ENCODE measurements around the gene IGF1. TPM values are rescaled to one million over a fixed set of nuclear protein-coding genes. Genes with fewer than 3 reads are reported as not detected.

The IGF1 gene
- total and polyA plus RNA-seq, 7 experiments from 2014 or later: 0.30 to 1.5 (median 0.72) TPM; not detected in 3

DNA sequence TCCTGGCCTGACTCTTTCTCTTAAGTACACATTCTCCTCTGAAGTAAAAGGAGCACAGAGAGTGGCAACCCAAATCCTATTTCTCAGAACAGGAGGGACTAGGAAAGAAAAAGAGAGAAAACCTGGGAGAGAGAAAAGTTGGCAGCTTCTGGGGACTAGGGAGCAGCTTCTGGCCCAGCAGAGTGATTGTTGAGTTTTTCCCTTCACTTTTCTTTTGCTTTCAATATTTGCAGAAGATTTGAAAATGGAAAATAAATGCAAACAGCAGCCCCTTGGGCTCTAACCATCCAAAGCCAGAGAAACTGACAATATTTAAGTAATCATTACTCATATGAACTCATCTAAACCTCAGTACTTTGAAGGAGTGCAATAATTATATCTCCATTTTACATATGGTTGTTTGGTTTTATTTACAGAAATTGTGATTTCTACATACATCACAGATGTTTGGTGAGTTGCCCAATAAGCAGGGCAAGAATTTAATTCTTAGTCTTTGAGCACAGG is 28.8 kb upstream of the IGF1 start:
- H3K27me3 ChIP-seq (ENCODE audit: control insufficient read depth in 2 of 2, insufficient read depth in 2 of 2, low read length in 2 of 2): no peaks in the 10 kb centered on the region
- intact Hi-C loops (cut with micrococcal nuclease): no loop called here
- Mint-ChIP-seq H3K4me1 (peaks cover 0 to 2% (median 0%) of the 10 kb centered on the region in 7 donors), H3K9me3 (peaks cover 0 to 10% (median 1%) of the 10 kb centered on the region in 11 donors), H3K27me3 (peaks cover 0 to 9% (median 3%) of the 10 kb centered on the region in 5 donors), H3K4me3 (no peak overlapping the region), H3K27ac (no peak overlapping the region), H3K36me3 (no peaks in the 10 kb centered on the region)
- no peak overlapping the region for H3K4me3 ChIP-seq (ENCODE audit: low read length)
- ChIA-PET CTCF (no interaction called here), POLR2A (no interaction called here)
- no peaks in the 10 kb centered on the region for H3K4me1 ChIP-seq (ENCODE audit: control insufficient read depth in 2 of 2, insufficient read depth in 2 of 2, low read length in 2 of 2)
- no peak overlapping the region for H3K27ac ChIP-seq (ENCODE audit: low read depth, low read length)
- DNase-seq: no peak
- ATAC-seq: no peak
- no peaks in the 10 kb centered on the region for H3K36me3 ChIP-seq (ENCODE audit: control insufficient read depth in 2 of 3, insufficient read depth in 3 of 3, low read length in 3 of 3)
- H3K9me3 ChIP-seq (ENCODE audit: control insufficient read depth in 2 of 3, low read length in 3 of 3): no peaks in the 10 kb centered on the region

DNA sequence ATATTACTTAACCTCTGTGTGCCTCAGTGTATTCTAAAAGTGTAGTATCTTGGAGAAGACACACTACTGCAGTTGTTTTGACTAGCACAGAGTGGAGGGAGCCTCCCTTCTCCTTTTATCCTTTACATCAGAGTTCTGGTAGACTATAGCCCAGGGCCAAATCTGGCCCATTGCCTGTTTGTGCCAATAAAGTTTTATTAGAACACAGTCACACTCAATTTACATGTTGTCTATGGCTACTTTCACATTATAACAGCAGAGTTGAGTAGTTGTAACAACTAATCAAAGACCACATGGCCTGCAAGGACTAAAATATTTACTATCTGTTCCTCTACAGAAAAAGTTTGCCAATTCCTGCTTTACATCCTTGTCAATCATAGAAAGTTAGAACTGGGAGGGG is 27.7 kb upstream of the IGF1 start:
- intact Hi-C loops (cut with micrococcal nuclease): no loop called here
- Mint-ChIP-seq H3K4me1 (peaks cover 0 to 2% (median 0%) of the 10 kb centered on the region in 7 donors), H3K36me3 (no peaks in the 10 kb centered on the region), H3K27ac (no peak overlapping the region), H3K4me3 (no peak overlapping the region), H3K9me3 (peaks cover 0 to 10% (median 0%) of the 10 kb centered on the region in 11 donors), H3K27me3 (peaks cover 0 to 14% (median 6%) of the 10 kb centered on the region in 5 donors)
- Histone ChIP-seq H3K9me3 (ENCODE audit: control insufficient read depth in 2 of 3, low read length in 3 of 3) (no peaks in the 10 kb centered on the region), H3K27me3 (ENCODE audit: control insufficient read depth in 2 of 2, insufficient read depth in 2 of 2, low read length in 2 of 2) (no peaks in the 10 kb centered on the region), H3K4me3 (ENCODE audit: low read length) (no peak overlapping the region), H3K4me1 (ENCODE audit: control insufficient read depth in 2 of 2, insufficient read depth in 2 of 2, low read length in 2 of 2) (no peaks in the 10 kb centered on the region), H3K36me3 (ENCODE audit: control insufficient read depth in 2 of 3, insufficient read depth in 3 of 3, low read length in 3 of 3) (no peaks in the 10 kb centered on the region), H3K27ac (ENCODE audit: low read depth, low read length) (no peak overlapping the region)
- no peak for DNase-seq
- ATAC-seq: no peak
- ChIA-PET POLR2A (no interaction called here), CTCF (no interaction called here)

DNA sequence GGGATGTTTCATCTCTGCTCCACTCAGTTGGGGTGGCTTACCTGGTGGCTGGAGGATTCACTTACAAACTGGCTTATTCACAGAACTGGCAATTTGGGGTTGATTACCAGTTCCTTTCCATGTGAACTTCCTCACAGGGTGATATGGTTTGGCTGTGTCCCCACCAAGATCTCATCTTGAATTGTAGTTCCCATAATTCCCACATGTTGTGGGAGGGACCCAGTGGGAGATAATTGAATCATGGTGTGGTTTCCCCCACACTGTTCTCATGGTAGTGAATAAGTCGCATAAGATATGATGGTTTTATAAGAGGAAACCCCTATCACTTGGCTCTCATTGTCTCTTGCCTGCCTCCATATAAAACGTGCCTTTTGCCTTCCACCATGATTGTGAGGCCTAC is 26.9 kb upstream of the IGF1 start:
- ChIA-PET CTCF (no interaction called here), POLR2A (no interaction called here)
- no peak for DNase-seq
- Mint-ChIP-seq H3K36me3 (no peaks in the 10 kb centered on the region), H3K9me3 (peaks cover 0 to 10% (median 0%) of the 10 kb centered on the region in 11 donors), H3K4me3 (no peak overlapping the region), H3K4me1 (no peaks in the 10 kb centered on the region), H3K27me3 (peaks cover 0 to 10% (median 2%) of the 10 kb centered on the region in 5 donors), H3K27ac (no peak overlapping the region)
- Histone ChIP-seq H3K4me3 (ENCODE audit: low read length) (no peak overlapping the region), H3K27ac (ENCODE audit: low read depth, low read length) (no peak overlapping the region), H3K27me3 (ENCODE audit: control insufficient read depth in 2 of 2, insufficient read depth in 2 of 2, low read length in 2 of 2) (no peaks in the 10 kb centered on the region), H3K36me3 (ENCODE audit: control insufficient read depth in 2 of 3, insufficient read depth in 3 of 3, low read length in 3 of 3) (no peaks in the 10 kb centered on the region), H3K4me1 (ENCODE audit: control insufficient read depth in 2 of 2, insufficient read depth in 2 of 2, low read length in 2 of 2) (no peaks in the 10 kb centered on the region), H3K9me3 (ENCODE audit: control insufficient read depth in 2 of 3, low read length in 3 of 3) (no peaks in the 10 kb centered on the region)
- no peak for ATAC-seq
- intact Hi-C loops (cut with micrococcal nuclease): no loop called here

DNA sequence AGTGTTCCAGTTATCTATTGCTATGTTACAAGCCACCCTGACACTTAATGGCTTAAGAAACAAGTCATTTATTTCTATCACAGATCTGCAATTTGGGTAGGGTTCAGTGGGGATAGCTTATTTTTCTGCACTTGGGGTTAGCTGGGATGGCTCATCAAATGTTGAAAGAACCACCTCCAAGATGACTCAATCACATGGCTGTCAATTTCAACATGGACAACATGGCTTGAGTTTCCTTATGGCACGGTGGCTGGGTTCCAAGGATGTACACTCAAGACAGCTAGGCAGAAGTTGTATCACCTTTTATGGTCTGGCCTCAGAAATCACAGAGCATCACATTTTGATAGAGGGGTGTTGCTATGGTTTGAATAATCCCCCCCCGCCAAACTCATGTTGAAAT is 24.5 kb upstream of the IGF1 start:
- Mint-ChIP-seq H3K27ac (no peak overlapping the region), H3K4me1 (no peaks in the 10 kb centered on the region), H3K4me3 (no peak overlapping the region), H3K27me3 (peaks cover 0 to 18% (median 14%) of the 10 kb centered on the region in 5 donors), H3K9me3 (peaks cover 0 to 10% (median 0%) of the 10 kb centered on the region in 11 donors), H3K36me3 (no peaks in the 10 kb centered on the region)
- Histone ChIP-seq H3K27me3 (ENCODE audit: control insufficient read depth in 2 of 2, insufficient read depth in 2 of 2, low read length in 2 of 2) (no peaks in the 10 kb centered on the region), H3K4me3 (ENCODE audit: low read length) (no peak overlapping the region), H3K27ac (ENCODE audit: low read depth, low read length) (no peak overlapping the region), H3K36me3 (ENCODE audit: control insufficient read depth in 2 of 3, insufficient read depth in 3 of 3, low read length in 3 of 3) (no peaks in the 10 kb centered on the region), H3K4me1 (ENCODE audit: control insufficient read depth in 2 of 2, insufficient read depth in 2 of 2, low read length in 2 of 2) (no peaks in the 10 kb centered on the region), H3K9me3 (ENCODE audit: control insufficient read depth in 2 of 3, low read length in 3 of 3) (no peaks in the 10 kb centered on the region)
- CTCF ChIA-PET: no interaction called here
- POLR2A ChIA-PET: no interaction called here
- no peak for DNase-seq
- no peak for ATAC-seq
- intact Hi-C loops (cut with micrococcal nuclease): no loop called here

DNA sequence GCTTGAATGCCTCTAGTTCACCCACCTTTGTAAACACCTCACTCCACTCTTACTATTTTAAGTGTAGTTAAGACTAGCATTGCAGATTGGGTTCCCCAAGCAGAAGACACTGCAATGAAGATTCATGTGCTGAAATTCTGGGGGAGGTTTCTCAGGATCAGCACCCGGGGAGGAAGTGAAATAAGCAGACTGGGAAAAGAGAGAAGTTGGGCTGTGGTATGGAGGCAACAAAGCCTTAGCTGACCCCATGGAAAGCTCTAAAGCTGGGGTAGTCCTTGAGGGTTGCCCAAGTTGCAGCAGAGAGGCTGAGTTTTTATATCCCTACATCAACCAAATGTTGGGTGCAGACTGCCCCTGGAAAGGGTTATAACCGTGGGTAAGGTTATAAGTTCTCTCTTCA is 23.9 kb upstream of the IGF1 start:
- intact Hi-C loops (cut with micrococcal nuclease): no loop called here
- no peaks in the 10 kb centered on the region for H3K4me1 ChIP-seq (ENCODE audit: control insufficient read depth in 2 of 2, insufficient read depth in 2 of 2, low read length in 2 of 2)
- CTCF ChIA-PET: no interaction called here
- DNase-seq: no peak
- ATAC-seq: peak; percentile 32
- H3K36me3 ChIP-seq (ENCODE audit: control insufficient read depth in 2 of 3, insufficient read depth in 3 of 3, low read length in 3 of 3): no peaks in the 10 kb centered on the region
- Mint-ChIP-seq H3K27ac (no peak overlapping the region), H3K4me3 (no peak overlapping the region), H3K27me3 (peaks cover 0 to 19% (median 15%) of the 10 kb centered on the region in 5 donors), H3K36me3 (no peaks in the 10 kb centered on the region), H3K4me1 (no peaks in the 10 kb centered on the region), H3K9me3 (peaks cover 0 to 10% (median 0%) of the 10 kb centered on the region in 11 donors)
- POLR2A ChIA-PET: no interaction called here
- no peaks in the 10 kb centered on the region for H3K27me3 ChIP-seq (ENCODE audit: control insufficient read depth in 2 of 2, insufficient read depth in 2 of 2, low read length in 2 of 2)
- no peak overlapping the region for H3K27ac ChIP-seq (ENCODE audit: low read depth, low read length)
- no peaks in the 10 kb centered on the region for H3K9me3 ChIP-seq (ENCODE audit: control insufficient read depth in 2 of 3, low read length in 3 of 3)
- H3K4me3 ChIP-seq (ENCODE audit: low read length): no peak overlapping the region

DNA sequence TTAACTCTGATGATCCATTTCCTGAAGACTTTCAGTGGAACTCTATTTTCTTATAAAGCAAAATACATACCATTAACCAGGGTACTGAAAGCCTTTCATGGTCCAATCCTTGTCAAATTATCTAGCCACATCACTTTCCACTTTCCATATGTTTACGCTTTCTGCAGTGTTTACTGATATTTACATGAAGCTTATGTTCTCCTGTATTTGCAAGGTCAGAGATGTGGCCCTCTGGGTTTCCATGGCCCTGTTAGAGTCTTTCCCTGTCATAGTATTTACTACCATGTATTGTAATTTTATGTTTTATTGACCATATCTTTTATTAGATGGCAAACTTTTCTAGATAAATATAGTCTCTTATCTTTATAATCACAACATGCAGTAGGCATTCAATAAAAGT is 23.5 kb upstream of the IGF1 start:
- ChIA-PET CTCF (no interaction called here), POLR2A (no interaction called here)
- H3K9me3 Mint-ChIP-seq: peaks cover 0 to 10% (median 0%) of the 10 kb centered on the region in 11 donors
- Histone ChIP-seq H3K9me3 (ENCODE audit: control insufficient read depth in 2 of 3, low read length in 3 of 3) (no peaks in the 10 kb centered on the region), H3K4me1 (ENCODE audit: control insufficient read depth in 2 of 2, insufficient read depth in 2 of 2, low read length in 2 of 2) (no peaks in the 10 kb centered on the region), H3K4me3 (ENCODE audit: low read length) (no peak overlapping the region), H3K27me3 (ENCODE audit: control insufficient read depth in 2 of 2, insufficient read depth in 2 of 2, low read length in 2 of 2) (no peaks in the 10 kb centered on the region), H3K36me3 (ENCODE audit: control insufficient read depth in 2 of 3, insufficient read depth in 3 of 3, low read length in 3 of 3) (no peaks in the 10 kb centered on the region), H3K27ac (ENCODE audit: low read depth, low read length) (no peak overlapping the region)
- no peaks in the 10 kb centered on the region for H3K4me1 Mint-ChIP-seq
- no peaks in the 10 kb centered on the region for H3K36me3 Mint-ChIP-seq
- peaks cover 0 to 19% (median 15%) of the 10 kb centered on the region in 5 donors for H3K27me3 Mint-ChIP-seq
- no peak for DNase-seq
- intact Hi-C loops (cut with micrococcal nuclease): no loop called here
- no peak overlapping the region for H3K4me3 Mint-ChIP-seq
- no peak for ATAC-seq
- H3K27ac Mint-ChIP-seq: no peak overlapping the region

DNA sequence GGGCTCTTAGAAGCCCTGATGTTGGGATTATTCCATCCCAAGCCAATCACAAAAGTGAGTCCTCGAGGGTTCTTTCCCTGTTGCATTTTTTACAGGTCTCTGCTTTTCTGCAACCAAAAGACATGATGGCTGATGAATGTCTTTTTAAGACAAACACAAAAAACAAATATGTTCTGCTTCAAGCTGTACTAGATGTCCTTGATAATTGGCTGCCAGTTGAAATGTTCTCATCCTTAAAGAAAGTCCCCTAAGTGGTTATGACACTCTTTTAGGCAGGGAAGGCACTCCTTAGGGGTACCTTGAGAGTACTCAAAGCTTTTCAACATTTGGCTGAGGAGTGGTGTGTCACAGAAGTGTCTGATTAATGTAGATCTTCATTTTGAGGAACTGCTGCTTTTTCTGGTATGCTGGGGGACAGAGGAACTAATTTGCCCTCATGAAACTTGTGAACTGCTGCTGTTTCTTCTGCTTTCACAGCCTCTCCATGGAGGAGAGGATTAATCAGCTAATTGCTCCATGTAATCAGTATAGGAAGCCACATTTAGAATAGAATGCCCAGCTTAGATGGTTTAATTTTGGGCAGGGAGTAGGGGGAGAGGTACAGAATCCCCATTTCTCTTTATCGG is 22.8 kb upstream of the IGF1 start:
- ATAC-seq (peak; percentile 74), DNase-seq (no peak)
- ChIA-PET POLR2A (no interaction called here), CTCF (no interaction called here)
- Histone ChIP-seq H3K4me1 (ENCODE audit: control insufficient read depth in 2 of 2, insufficient read depth in 2 of 2, low read length in 2 of 2) (no peaks in the 10 kb centered on the region), H3K4me3 (ENCODE audit: low read length) (no peak overlapping the region), H3K27me3 (ENCODE audit: control insufficient read depth in 2 of 2, insufficient read depth in 2 of 2, low read length in 2 of 2) (no peaks in the 10 kb centered on the region), H3K36me3 (ENCODE audit: control insufficient read depth in 2 of 3, insufficient read depth in 3 of 3, low read length in 3 of 3) (no peaks in the 10 kb centered on the region), H3K27ac (ENCODE audit: low read depth, low read length) (no peak overlapping the region), H3K9me3 (ENCODE audit: control insufficient read depth in 2 of 3, low read length in 3 of 3) (no peaks in the 10 kb centered on the region)
- peaks cover 0 to 10% (median 0%) of the 10 kb centered on the region in 11 donors for H3K9me3 Mint-ChIP-seq
- no peak overlapping the region for H3K4me3 Mint-ChIP-seq
- no peaks in the 10 kb centered on the region for H3K36me3 Mint-ChIP-seq
- H3K27ac Mint-ChIP-seq: no peak overlapping the region
- no peaks in the 10 kb centered on the region for H3K4me1 Mint-ChIP-seq
- peaks cover 0 to 19% (median 15%) of the 10 kb centered on the region in 5 donors for H3K27me3 Mint-ChIP-seq
- intact Hi-C loops (cut with micrococcal nuclease): no loop called here
